ENCODE results near the gene ALDOC. TPM values are rescaled to one million over a fixed set of nuclear protein-coding genes. Genes with fewer than 3 reads are reported as not detected.

ALDOC gene
- total RNA-seq, 1 donor from 2014 or later: 353 TPM

DNA sequence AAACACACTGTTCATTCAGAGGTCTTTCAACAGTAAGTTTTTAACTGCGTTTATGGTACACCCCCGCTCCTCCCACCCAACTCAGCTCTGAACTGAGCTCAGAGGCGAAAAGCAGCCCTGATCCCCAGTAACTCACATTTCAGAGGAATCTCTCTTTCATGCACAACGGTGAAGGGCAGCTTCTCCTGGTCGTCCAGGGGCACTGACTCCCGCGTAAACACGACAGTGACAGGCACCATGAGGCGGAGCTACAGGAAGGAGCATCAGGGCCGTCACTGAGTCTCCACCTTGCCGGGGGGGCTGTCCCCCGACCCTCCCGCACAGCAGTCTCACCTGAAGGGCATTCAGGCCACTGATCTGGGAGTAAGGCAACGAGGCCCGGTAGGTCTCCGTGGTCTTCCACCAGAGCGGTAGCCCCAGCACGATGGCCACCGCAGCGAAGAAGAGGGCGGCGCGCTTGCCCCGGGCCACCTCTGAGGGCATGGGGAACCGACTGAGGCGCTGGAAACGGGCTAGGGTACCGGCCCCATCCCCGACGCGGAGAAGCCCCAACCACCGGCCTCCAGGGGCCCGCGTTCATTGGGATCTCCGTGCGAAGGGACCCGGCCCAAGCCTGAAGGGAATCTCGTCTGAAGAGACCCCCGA, 5.9 kb downstream of the ALDOC start:
- ATAC-seq (ENCODE audit: poor library complexity) (peak; percentile 7), DNase-seq (peak; percentile 47)
- intact Hi-C loops (cut with DNase I): no loop called here

DNA sequence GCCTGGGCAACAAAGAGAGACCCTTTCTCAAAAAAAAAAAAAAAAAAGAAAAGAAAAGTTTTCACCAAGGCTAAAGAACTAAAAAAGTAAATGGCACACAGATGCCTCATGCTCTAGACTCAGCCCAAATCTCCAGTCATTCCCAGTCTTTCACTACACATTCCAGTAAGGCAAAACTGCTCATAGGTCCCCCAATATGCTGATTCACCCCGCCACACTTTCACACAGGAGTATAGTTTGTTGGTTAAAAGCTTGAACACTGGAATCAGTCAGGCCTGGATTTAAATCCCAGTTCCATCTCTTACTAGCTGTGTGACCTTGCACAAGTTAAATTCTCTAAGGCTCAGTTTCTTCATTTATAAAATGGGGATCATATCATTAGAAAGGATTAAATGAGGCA, 7.2 kb downstream of the ALDOC start:
- DNase-seq (no peak), ATAC-seq (ENCODE audit: poor library complexity) (no peak)
- intact Hi-C loops (cut with DNase I): no loop called here

DNA sequence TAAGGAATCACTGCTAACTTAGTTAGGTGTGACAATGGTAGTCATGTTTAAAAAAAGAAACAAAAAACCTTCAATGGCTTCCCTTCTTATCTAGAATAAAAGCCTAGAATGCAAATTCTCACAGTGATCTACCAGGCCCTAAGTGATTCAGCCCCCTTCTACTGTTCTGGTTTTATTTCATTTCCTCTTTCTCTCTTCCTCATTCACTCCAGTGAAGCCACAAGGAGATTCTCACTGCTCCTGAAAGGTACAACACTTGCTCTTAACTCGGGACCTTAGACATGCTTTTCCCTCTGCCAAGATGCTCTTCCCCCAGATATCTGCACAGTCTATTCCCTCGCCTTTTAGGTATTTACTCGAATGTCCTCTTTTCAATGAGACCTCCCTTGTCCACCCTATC, 9.1 kb downstream of the ALDOC start:
- intact Hi-C loops (cut with DNase I): no loop called here

DNA sequence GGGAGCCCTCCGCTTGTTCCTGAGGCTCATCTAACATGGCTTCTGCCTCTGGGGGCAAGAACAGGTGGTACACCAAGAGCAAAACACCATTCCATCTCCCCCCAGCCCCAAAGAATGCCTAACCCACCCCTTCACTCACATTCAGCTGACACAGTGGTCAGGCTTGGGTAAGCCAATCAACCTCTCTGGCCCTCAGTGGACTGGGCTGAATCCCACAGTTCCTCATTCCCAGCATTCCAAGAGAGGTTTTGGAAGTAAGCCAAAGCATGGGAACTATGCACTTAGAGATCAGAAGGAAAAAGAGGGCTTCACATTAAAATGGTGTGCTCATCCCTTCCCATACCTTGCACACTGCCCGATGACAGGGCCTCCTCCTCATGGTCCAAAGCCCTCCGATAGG, 13.2 kb downstream of the ALDOC start:
- intact Hi-C loops (cut with DNase I): no loop called here
- ATAC-seq (ENCODE audit: poor library complexity) (peak; percentile 43), DNase-seq (no peak)

More for the DNA sequence above, 9.1 kb downstream of the ALDOC start:
- DNase-seq (no peak), ATAC-seq (ENCODE audit: poor library complexity) (no peak)

DNA sequence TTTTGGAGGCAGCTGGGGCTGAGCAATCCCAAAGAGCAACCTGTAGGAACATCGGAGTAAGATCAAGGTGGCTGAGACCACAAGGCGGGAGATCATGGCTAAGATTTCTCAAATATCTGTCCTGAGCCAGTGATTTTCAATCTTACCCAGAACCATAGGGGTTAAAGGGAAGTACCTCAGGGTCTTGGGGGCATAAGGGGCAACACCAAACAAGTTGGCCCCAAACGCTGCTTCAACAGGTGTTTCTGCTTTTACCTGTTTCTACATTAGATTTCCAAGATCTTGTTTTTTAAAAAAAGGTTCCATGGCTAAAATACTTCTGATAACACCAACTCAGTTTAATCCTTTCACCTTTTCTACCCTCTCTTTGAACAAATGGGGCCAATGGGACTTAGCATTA, 21.7 kb downstream of the ALDOC start:
- ATAC-seq (ENCODE audit: poor library complexity) (no peak), DNase-seq (no peak)
- intact Hi-C loops (cut with DNase I): no loop called here

DNA sequence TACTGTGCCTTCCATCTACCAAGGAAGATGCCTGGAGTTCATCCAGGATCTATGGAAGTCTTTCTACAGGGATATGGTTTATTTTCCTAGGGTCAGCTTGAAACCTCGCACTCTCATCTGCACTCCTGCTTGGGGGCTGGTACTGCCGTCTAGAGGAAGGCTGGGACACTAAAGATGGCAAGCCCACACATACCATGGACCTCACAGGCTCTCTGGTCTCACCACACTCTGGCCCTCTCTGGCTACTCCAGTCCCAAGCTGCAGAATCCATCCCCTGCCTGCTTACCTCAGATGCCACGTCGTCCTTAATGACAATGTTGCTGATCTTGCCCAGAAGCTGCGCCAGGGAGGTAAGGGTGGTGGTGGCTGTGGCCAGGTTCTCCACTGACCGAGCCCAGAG, 22.1 kb downstream of the ALDOC start:
- intact Hi-C loops (cut with DNase I): loop anchor here (5.0 kb wide), 1 partner anchor 38 kb away; no protein-coding TSS in a partner anchor
- ATAC-seq (ENCODE audit: poor library complexity) (no peak), DNase-seq (no peak)

DNA sequence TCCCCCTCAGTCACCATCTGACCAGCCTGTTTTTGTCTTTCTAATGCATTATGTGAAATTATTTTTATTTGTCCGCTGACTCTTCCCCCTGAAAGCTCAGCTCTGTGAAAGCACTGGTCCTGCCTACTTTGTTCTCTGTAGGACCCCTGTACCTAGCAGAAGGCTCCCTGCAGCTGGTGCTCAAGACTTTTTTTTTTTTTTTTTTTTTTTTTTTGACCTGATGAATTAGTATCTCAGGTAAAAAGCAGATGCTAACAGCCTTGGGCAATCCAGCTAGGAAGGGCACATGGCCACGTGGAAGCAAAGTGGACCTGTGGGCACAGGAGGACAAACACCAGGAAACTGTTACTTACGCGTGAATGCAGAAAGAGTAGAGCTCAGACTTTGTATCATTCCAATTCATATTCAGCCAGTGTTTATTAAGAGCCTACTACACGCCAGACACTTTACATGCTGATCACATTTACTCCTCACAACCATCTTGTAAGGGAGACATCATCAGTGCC, 23.6 kb downstream of the ALDOC start:
- intact Hi-C loops (cut with DNase I): loop anchor here (5.0 kb wide), 1 partner anchor 39 kb away; no protein-coding TSS in a partner anchor
- no peak for ATAC-seq (ENCODE audit: poor library complexity)
- DNase-seq: no peak

DNA sequence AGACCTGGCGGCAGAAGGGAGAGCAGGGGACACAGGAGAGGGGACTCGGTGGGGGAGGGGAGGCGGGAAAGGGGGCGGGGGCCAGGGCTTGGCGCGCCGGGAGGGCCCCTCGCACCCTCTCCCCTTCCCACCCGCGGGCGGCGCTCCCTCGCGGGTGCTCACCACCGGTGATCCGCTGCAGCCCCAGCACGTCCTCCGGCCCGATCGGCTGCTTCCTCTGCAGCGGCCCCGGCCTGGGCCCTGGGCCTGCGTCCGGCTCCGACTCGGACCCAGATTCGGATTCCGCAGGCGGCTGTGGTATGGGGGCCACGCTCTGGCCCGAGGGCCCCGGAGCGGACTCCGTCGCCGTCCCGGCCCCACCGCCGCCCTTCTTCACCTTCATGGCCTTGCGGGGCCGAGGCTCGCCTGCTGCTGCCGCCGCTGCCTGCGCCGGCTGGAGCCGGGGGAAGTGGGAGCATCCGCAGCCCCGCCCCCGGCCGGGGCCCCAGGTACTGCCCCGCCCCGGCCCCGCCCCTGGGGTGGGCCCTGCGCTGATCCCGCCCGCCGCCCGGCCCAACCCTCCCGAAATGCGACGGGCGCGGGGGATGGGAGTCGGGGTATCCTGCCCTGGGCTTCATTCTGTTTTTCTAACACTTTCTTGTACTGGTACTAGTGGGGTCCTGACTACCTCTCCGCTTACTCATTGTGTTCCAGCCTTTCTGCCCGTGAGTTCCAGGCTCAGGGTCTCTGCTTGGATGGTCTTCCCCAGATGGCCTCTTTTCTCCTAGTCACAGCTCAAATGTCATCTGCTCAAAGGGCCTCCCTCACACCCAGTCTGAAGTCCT, 24.3 kb downstream of the ALDOC start, which contains the start of gene UNC119:
TSS of gene UNC119 (minus strand) at position 449 of the 824 bp plus-strand sequence. CDS start at position 382, 67 bp downstream.
- intact Hi-C loops (cut with DNase I): loop anchor here (5.0 kb wide), 1 partner anchor 40 kb away; no protein-coding TSS in a partner anchor
- DNase-seq (peak; percentile 88), ATAC-seq (ENCODE audit: poor library complexity) (peak; percentile 98)

DNA sequence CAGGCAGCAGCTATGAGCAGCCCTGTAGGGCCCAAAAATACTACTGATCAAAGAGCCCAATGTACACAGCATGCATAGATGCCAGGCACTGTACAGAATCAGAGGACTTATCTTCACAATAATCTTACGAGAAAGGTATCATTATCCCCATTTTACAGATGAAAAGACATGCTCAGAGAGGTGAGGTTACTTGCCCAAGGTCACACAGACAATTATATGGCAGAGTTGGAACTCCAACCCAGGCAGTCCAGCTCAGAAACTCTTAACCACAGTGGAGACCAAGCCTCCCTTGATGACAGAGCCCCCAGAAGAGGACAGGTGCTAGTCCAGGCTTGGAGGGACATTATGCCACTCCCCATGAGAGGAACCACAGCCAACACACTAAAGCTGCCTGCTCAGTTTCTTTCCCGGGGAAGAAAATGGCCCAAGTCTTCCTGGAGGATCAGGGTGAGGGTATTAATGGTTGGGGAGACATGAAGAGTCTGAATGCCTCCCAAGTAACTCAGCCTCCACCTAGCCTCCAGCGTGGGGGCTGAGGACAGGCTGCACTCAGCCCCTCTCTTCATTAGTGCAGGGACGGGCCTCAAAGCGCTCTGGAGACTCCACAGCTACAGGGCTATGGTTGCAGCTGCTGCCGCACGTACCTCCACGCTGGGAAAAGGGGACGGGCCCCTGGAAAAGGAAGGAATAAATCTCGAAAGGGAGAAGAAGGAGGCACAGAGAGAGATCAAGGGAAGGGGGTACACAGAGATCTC, 25.1 kb downstream of the ALDOC start:
- intact Hi-C loops (cut with DNase I): loop anchor here (5.0 kb wide), 1 partner anchor 41 kb away; no protein-coding TSS in a partner anchor
- DNase-seq: no peak

DNA sequence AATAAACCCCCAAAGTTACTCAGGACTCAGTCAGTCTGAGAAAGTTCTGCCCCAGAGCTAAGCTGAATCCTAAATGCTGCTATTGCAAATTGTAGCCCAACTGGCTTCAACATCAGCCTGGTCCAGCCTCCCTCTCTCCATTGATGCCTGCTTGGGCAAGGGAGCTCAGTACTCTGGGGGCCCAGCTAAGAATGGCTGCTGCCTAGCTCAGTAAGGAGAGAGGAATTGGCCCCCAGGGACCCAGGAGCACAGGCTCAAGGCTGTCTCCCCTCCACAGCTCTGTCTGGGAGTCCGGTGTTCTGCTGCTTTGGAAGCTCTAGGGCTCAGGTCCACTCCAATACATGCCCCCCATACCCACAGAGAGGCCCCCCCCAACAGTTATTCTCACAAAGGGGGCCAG, 25.8 kb downstream of the ALDOC start:
- intact Hi-C loops (cut with DNase I): loop anchor here (5.0 kb wide), 1 partner anchor 41 kb away; no protein-coding TSS in a partner anchor
- no peak for ATAC-seq (ENCODE audit: poor library complexity)
- DNase-seq: no peak

More for the DNA sequence above, 25.1 kb downstream of the ALDOC start:
- ATAC-seq (ENCODE audit: poor library complexity): peak; percentile 21

DNA sequence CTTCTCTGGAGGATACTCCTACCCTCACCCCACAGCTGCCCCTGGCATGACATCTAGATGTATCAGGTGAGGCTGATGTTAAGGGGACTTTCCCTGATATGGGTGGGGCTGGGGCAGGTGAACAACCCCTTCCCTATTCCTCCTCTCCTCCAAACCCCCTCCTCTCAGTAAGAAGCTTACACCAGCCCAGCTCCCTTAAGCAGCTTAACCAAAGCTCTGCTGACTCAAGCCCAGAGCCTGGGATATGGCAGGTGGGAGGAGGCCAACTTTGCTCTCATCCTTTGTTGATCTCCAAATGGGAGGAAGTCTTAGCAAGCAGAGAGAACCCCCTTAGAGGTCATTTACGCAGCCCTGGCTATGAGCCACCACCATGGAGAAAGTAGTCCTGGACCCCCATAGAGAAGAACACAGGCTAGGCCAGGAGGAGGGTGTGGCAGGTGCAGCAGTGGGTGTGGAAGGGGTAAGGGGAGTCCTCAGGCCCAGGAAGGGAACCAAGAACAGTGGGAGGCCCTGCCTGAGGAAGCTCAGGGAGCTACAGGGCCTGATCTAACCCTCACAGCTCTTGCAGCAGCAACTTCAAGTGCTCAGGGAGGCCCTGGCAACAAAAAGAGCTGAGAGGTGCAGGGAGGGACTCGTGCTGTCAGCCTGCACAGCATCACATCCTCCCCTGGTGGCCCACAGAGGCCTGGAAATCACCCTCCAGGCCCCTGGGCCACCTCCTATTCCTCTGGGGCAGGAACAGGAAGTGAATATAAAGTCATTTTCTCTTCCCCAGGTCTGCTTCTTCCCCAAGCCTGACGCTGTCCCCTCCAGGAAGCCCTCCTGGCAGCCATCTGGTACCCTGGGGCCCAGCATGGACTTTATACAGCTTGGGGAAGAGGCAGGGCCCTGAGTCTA, 27.2 kb downstream of the ALDOC start:
- ATAC-seq (ENCODE audit: poor library complexity) (no peak), DNase-seq (no peak)
- intact Hi-C loops (cut with DNase I): loop anchor here (5.0 kb wide), 2 partner anchors 43 to 63 kb away; partner anchors contain the start of gene RSKR

DNA sequence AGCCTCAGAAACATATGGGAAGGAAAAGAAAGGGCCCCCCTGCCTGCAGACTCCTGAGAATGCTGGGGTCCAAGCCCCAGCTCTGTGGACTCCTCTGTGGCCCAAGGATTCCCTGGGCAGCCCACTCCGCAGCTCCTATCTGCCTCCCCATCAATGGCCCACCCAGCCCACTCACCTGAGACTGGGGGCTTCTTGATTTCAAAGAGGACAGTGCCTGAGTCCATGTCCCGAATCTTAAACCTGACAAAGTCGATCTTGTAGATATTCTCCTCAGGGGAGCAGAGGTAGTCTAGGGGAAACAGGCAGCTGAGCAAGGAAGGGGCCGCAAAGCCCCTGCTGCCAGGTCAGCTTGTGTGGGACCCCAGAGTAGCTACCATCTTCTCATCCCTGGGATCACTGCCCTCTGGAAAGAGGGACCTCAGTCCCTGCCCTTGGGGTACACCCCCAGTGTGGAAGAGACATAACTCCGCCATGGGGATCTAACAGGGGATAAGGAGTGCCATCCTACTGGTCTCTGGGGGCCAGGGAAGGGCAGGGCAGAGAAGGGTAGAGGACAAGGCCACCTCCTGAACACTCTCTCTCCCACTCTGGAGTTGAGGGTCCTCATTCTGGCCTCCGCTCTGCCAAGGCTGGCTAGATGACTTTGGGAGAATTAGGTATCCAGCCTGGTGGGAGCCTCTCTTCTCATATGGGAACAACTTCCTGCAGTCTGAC, 28.1 kb downstream of the ALDOC start:
- intact Hi-C loops (cut with DNase I): loop anchor here (5.0 kb wide), 1 partner anchor 64 kb away; the partner anchor contains the start of gene RSKR
- no peak for DNase-seq
- no peak for ATAC-seq (ENCODE audit: poor library complexity)

DNA sequence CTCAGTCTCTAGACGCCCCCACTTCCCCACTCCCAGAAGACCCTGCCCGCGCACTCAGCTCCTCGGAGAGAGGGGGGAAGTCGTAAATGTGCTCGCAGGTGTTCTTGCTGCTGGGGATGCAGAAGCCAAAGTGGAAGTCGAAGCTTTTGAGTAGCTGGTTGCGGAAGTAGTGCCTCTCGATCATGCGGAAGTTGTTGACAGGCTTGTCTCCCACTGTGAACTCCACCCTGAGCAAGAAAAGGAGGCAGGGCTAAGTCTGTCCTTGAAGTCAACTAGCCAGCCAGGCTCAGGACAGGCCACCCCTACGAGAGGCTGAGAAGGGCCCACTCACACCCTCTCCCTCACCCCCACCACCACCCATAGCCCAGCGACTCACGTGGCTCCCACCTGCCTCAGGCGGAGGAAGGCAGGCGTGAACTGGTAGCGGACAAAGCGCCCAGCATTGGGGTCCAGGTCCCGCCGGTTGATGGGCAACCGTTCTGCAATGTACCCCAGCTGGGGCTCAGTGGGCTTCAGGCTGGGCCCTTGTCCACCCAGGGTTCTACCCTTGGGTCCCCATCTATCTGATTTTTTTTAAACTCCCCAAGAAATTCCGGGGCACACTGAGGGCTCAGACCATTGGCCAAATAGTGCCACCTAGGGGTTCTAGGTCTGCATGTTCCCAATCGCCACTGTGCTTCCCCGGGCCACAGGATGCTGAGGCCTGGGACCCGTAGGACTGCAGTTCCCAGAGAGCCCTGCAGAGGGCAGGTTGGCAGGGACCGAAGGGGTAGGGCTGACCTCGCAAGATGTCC, 28.9 kb downstream of the ALDOC start:
- intact Hi-C loops (cut with DNase I): loop anchor here (5.0 kb wide), 1 partner anchor 64 kb away; the partner anchor contains the start of gene RSKR
- ATAC-seq (ENCODE audit: poor library complexity): peak; percentile 64
- peak; percentile 83 for DNase-seq

DNA sequence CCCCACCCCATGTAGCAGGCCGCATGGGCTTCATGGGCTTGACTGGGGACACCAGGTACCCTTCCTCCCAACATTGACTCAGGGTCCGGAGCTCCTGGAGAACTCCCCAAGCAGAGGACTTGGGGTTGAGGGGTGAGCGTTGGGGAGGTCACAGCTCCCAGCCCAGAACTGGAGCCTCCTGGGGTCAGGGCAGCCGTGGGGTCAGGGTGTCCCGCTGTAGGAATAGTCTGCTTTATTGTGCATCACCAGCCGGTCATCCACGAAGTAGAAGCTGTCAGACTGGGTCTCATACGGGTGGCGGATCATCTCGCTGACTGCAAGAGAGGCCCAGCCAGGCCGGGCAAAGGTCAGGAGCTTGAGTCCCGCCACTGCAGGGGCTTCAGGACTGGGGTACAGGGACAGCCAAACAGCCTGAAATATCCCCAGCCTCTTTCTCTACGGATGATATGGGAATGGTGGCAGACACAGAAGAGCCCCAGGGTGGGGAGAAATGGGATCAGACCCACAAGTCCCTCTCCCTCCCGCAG, 29.5 kb downstream of the ALDOC start:
- DNase-seq (no peak), ATAC-seq (ENCODE audit: poor library complexity) (no peak)
- intact Hi-C loops (cut with DNase I): loop anchor here (5.0 kb wide), 1 partner anchor 65 kb away; the partner anchor contains the start of gene RSKR

DNA sequence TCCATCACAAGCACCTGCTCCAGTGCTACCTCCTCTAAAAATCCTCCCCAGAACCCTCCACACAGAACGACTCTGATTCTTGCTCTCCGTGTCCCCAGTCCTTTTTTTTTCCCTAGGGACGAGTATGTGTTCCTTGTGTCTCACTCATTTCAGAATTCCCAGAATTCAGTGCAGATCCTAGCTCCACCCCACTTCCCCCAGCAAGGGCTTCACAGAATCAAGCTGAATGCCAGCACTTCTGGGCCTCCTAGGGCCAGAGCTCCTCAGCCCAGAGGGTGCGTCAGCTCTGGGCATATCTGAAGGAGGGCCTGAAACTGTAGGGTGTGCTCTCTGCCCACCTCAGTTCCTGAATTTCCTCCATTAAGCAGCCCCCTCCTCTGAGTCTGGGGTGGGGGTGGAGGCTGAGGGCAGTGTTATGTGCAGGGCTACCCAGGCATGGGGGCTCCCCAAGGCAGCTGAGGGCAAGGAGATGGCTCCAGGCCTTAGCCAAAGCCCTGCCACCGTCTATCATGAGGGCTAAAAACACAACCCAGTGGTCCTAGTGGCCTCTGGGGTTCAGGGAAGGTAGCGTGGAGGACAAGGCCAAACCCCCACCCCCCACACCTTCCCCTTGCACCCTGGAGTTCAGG, 30.8 kb downstream of the ALDOC start:
- intact Hi-C loops (cut with DNase I): loop anchor here (5.0 kb wide), 1 partner anchor 66 kb away; the partner anchor contains the start of gene RSKR
- ATAC-seq (ENCODE audit: poor library complexity) (no peak), DNase-seq (peak; percentile 17)

Data from Right ventricle myocardium superior (tissue), 1 donor.